ENCODE measurements around the gene ZNHIT2. TPM values are rescaled to one million over a fixed set of nuclear protein-coding genes. Genes with fewer than 3 reads are reported as not detected.
A peak's percentile ranks its signal among the peaks of the same experiment; 100 is the strongest.

ZNHIT2 gene
- total RNA-seq, 2 experiments from 2014 or later = 11.5 to 12.7 TPM

GRCh38 chr11:65095427-65095826 is 22.1 kb downstream of the ZNHIT2 start:
- ATAC-seq = no peak

GRCh38 chr11:65090628-65091027 is 26.9 kb downstream of the ZNHIT2 start:
- DNase-seq (no peak), ATAC-seq (no peak)
- Mint-ChIP-seq H3K36me3 (ENCODE audit: low read depth) (peaks cover 9% of the 10 kb centered on the region), H3K27ac (no peak overlapping the region), H3K4me1 (ENCODE audit: low read depth) (peaks cover 4% of the 10 kb centered on the region), H3K9me3 (no peaks in the 10 kb centered on the region), H3K27me3 (no peaks in the 10 kb centered on the region), H3K4me3 (no peak overlapping the region)
- TF ChIP-seq CTCF (IDR thresholded peaks at IDR 0.05) = no peak
- intact Hi-C loops (cut with micrococcal nuclease) = no loop called here
- ChIA-PET CTCF (interaction anchor here (0.9 to 1.8 kb wide), 3 partner anchors 12 to 76 kb away, joined by 3 to 5 read pairs (median 4); partner anchors contain the start of genes ARL2 and SAC3D1), POLR2A (interaction anchor here (0.9 to 20.0 kb wide), 5 partner anchors 9 to 288 kb away, joined by 3 to 294 read pairs (median 5); partner anchors contain the start of genes FAU, MRPL49, TM7SF2 and ZNHIT2)

More at GRCh38 chr11:65095427-65095826, 22.1 kb downstream of the ZNHIT2 start:
- no peak for DNase-seq
- no peaks in the 10 kb centered on the region for H3K27me3 Mint-ChIP-seq
- TF ChIP-seq CTCF (IDR thresholded peaks at IDR 0.05) = no peak
- intact Hi-C loops (cut with micrococcal nuclease) = no loop called here
- CTCF ChIA-PET = interaction anchor here (1.1 to 7.4 kb wide), 2 partner anchors 15 to 17 kb away, joined by 3 to 115 read pairs; partner anchors contain the start of gene TM7SF2
- H3K27ac Mint-ChIP-seq = peak overlapping the region; percentile 96
- POLR2A ChIA-PET = interaction anchor here (0.7 to 20.0 kb wide), 7 partner anchors 9 to 260 kb away, joined by 3 to 294 read pairs (median 9); partner anchors contain the start of genes CDCA5, FAU, MRPL49 and TM7SF2
- H3K9me3 Mint-ChIP-seq = no peaks in the 10 kb centered on the region
- H3K4me1 Mint-ChIP-seq (ENCODE audit: low read depth) = peaks cover 15% of the 10 kb centered on the region
- peaks cover 5% of the 10 kb centered on the region for H3K36me3 Mint-ChIP-seq (ENCODE audit: low read depth)
- peak overlapping the region; percentile 93 for H3K4me3 Mint-ChIP-seq

GRCh38 chr11:65089621-65090020 is 27.9 kb downstream of the ZNHIT2 start:
- ChIA-PET CTCF (interaction anchor here (1.3 to 1.8 kb wide), 3 partner anchors 15 to 75 kb away, joined by 3 to 4 read pairs (median 4); partner anchors contain the start of gene ARL2), POLR2A (interaction anchor here (0.9 to 20.0 kb wide), 3 partner anchors 14 to 42 kb away, joined by 3 to 294 read pairs (median 3); partner anchors contain the start of genes FAU, MRPL49, TM7SF2 and ZNHIT2)
- no peak for ATAC-seq
- no peaks in the 10 kb centered on the region for H3K27me3 Mint-ChIP-seq
- TF ChIP-seq CTCF (IDR thresholded peaks at IDR 0.05) = no peak
- no peak overlapping the region for H3K4me3 Mint-ChIP-seq
- H3K4me1 Mint-ChIP-seq (ENCODE audit: low read depth) = peaks cover 13% of the 10 kb centered on the region
- intact Hi-C loops (cut with micrococcal nuclease) = no loop called here
- peaks cover 11% of the 10 kb centered on the region for H3K36me3 Mint-ChIP-seq (ENCODE audit: low read depth)
- no peak overlapping the region for H3K27ac Mint-ChIP-seq
- H3K9me3 Mint-ChIP-seq = no peaks in the 10 kb centered on the region
- no peak for DNase-seq

- intact Hi-C loops (cut with micrococcal nuclease) = no loop called here
- ATAC-seq = no peak
- peaks cover 23% of the 10 kb centered on the region for H3K36me3 Mint-ChIP-seq (ENCODE audit: low read depth)
- H3K27ac Mint-ChIP-seq = no peak overlapping the region
- no peak for TF ChIP-seq CTCF (IDR thresholded peaks at IDR 0.05)
- H3K4me3 Mint-ChIP-seq = no peak overlapping the region
- CTCF ChIA-PET = no interaction called here
- DNase-seq = no peak
- no peaks in the 10 kb centered on the region for H3K27me3 Mint-ChIP-seq
- POLR2A ChIA-PET = interaction anchor here (0.6 to 20.0 kb wide), 5 partner anchors 8 to 324 kb away, joined by 3 to 294 read pairs (median 6); partner anchors contain the start of genes FAU, MRPL49, TM7SF2 and VPS51
- H3K9me3 Mint-ChIP-seq = no peaks in the 10 kb centered on the region
- H3K4me1 Mint-ChIP-seq (ENCODE audit: low read depth) = peaks cover 17% of the 10 kb centered on the region
Observed at GRCh38 chr11:65087827-65088226, 29.7 kb downstream of the ZNHIT2 start.

- intact Hi-C loops (cut with micrococcal nuclease) = no loop called here
- TF ChIP-seq CTCF (IDR thresholded peaks at IDR 0.05) = no peak
- Mint-ChIP-seq H3K4me1 (ENCODE audit: low read depth) (peaks cover 20% of the 10 kb centered on the region), H3K4me3 (no peak overlapping the region), H3K27ac (no peak overlapping the region), H3K9me3 (no peaks in the 10 kb centered on the region), H3K36me3 (ENCODE audit: low read depth) (peaks cover 27% of the 10 kb centered on the region), H3K27me3 (no peaks in the 10 kb centered on the region)
- POLR2A ChIA-PET = interaction anchor here (1.1 to 20.0 kb wide), 4 partner anchors 9 to 323 kb away, joined by 3 to 294 read pairs (median 15); partner anchors contain the start of genes FAU, MRPL49, TM7SF2 and VPS51
- CTCF ChIA-PET = no interaction called here
- no peak for ATAC-seq
- no peak for DNase-seq
Observed at GRCh38 chr11:65087216-65087615, 30.3 kb downstream of the ZNHIT2 start.
